Activated naive CD4-positive, alpha-beta T cell treated with anti-CD3 and anti-CD28 coated beads, Interleukin-2, amount 10 ng/mL, durations not matched to agents 7 days and 5 days (primary cell): Measurements from ENCODE around the gene CYP17A1.

Source experiments
- CTCF ChIA-PET: fragments of 350-600 bp; sonication (Branson Sonifier 250); formaldehyde crosslinking; loops from one replicate; lab custom pipeline; 2021; ENCODE audit warnings: antibody characterized with exemption; lab: Charles Lee
- DNase-seq: peaks from one replicate; pipeline ENCODE4 v3.0.0-alpha.2; 2020
- H3K27ac Mint-ChIP-seq: one replicate; pipeline ENCODE4 v1.8.0; 2021; ENCODE audit warnings: mild to moderate bottlenecking, moderate library complexity, mixed read lengths
- H3K27me3 Mint-ChIP-seq: one replicate; pipeline ENCODE4 v1.8.0; 2021; ENCODE audit warnings: mild to moderate bottlenecking, mixed read lengths
- H3K36me3 Mint-ChIP-seq: one replicate; pipeline ENCODE4 v1.8.0; 2021; ENCODE audit warnings: mixed read lengths
- H3K4me1 Mint-ChIP-seq: one replicate; pipeline ENCODE4 v1.8.0; 2021; ENCODE audit warnings: mixed read lengths
- H3K4me3 Mint-ChIP-seq: one replicate; pipeline ENCODE4 v1.8.0; 2021; ENCODE audit warnings: mild to moderate bottlenecking, moderate library complexity, mixed read lengths
- H3K9me3 Mint-ChIP-seq: one replicate; pipeline ENCODE4 v1.8.0; 2021; ENCODE audit warnings: mixed read lengths

CYP17A1 gene

GRCh38 chr10:102804382-102805055 is 32.7 kb downstream of the CYP17A1 start:
- CTCF ChIA-PET = no interaction called here

GRCh38 chr10:102802920-102803534 is 34.2 kb downstream of the CYP17A1 start:
- peak overlapping the region; percentile 62 for H3K27ac Mint-ChIP-seq
- peaks cover 37% of the 10 kb centered on the region for H3K36me3 Mint-ChIP-seq
- no peak overlapping the region for H3K4me3 Mint-ChIP-seq
- no peaks in the 10 kb centered on the region for H3K9me3 Mint-ChIP-seq
- CTCF ChIA-PET = interaction anchor here (0.8 to 1.4 kb wide), 2 partner anchors 30 to 49 kb away, joined by 3 read pairs; no protein-coding TSS in a partner anchor
- peaks cover 26% of the 10 kb centered on the region for H3K4me1 Mint-ChIP-seq
- H3K27me3 Mint-ChIP-seq = no peaks in the 10 kb centered on the region
- no peak for DNase-seq

More at GRCh38 chr10:102804382-102805055, 32.7 kb downstream of the CYP17A1 start:
- Mint-ChIP-seq H3K36me3 (peaks cover 30% of the 10 kb centered on the region), H3K9me3 (no peaks in the 10 kb centered on the region), H3K4me1 (peaks cover 28% of the 10 kb centered on the region), H3K27ac (no peak overlapping the region), H3K27me3 (no peaks in the 10 kb centered on the region), H3K4me3 (no peak overlapping the region)
- DNase-seq = no peak

DNA sequence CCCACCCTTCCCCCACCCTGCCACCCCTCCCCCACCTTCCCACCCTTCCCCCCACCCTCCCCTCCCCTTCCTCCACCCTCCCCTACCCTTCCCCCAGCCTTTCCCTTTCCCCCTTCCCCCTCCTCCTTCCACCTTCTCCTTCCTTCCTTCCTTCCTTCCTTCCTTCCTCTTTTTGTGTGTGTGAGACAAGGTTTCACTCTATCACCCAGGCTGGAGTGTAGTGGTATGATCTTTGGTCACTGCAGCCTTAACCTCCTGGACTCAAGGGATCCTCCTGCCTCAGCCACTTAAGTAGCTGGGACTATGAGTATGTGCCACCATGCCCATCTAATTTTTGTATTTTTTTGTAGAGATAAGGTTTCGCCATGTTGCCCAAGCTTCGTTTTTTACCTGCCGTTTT is 35.2 kb downstream of the CYP17A1 start:
- H3K36me3 Mint-ChIP-seq = peaks cover 41% of the 10 kb centered on the region
- peak overlapping the region; percentile 49 for H3K27ac Mint-ChIP-seq
- no peaks in the 10 kb centered on the region for H3K9me3 Mint-ChIP-seq
- DNase-seq = no peak
- H3K4me3 Mint-ChIP-seq = no peak overlapping the region
- peaks cover 30% of the 10 kb centered on the region for H3K4me1 Mint-ChIP-seq
- CTCF ChIA-PET = interaction anchor here (0.8 kb wide), 1 partner anchor 48 kb away, joined by 3 read pairs; no protein-coding TSS in a partner anchor
- no peaks in the 10 kb centered on the region for H3K27me3 Mint-ChIP-seq

- no peak overlapping the region for H3K4me3 Mint-ChIP-seq
Observed at GRCh38 chr10:102801496-102801895, 35.7 kb downstream of the CYP17A1 start.

DNA sequence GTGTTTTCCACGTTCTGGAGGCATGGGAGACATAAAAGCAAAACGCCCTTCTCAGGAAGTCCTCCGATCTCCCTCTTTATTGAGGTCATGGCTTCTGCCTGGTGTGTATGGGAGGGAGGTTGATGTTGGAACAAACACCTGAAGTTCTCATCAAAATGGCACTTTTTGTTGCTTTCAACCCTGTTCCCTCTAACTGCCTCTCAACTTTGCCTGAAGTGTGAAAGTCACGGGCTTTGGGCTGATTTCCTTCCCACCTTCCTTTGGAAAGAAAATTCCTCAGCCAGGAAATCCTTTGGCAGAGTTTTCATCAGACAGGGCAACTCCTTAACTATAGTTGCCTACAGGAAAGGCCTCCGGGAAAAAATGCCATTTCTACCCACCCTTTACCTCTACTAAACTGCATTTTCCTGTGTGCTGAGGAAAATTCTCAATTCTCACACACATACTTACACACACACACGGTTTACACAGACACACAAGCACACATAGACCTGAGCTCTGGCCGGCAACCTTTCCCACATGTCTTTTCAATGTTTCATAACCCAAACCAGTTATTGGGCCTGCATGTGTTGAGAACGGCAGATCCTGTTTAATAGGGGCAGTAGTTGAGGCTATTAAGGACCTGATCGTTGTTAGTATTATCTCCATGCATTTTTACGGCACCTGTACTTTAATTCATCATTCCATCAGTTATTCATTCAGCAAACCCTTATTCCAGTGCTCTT is 36.4 kb downstream of the CYP17A1 start:
- CTCF ChIA-PET = interaction anchor here (1.1 to 1.8 kb wide), 3 partner anchors 12 to 101 kb away, joined by 3 read pairs; no protein-coding TSS in a partner anchor
- H3K36me3 Mint-ChIP-seq = peaks cover 38% of the 10 kb centered on the region
- H3K9me3 Mint-ChIP-seq = no peaks in the 10 kb centered on the region
- no peaks in the 10 kb centered on the region for H3K27me3 Mint-ChIP-seq
- no peak for DNase-seq
- H3K27ac Mint-ChIP-seq = no peak overlapping the region
- H3K4me1 Mint-ChIP-seq = peaks cover 42% of the 10 kb centered on the region
- H3K4me3 Mint-ChIP-seq = no peak overlapping the region

More at GRCh38 chr10:102801496-102801895, 35.7 kb downstream of the CYP17A1 start:
- no peak for DNase-seq
- CTCF ChIA-PET = interaction anchor here (1.8 kb wide), 1 partner anchor 11 kb away, joined by 3 read pairs; no protein-coding TSS in a partner anchor
- Mint-ChIP-seq H3K27me3 (no peaks in the 10 kb centered on the region), H3K27ac (no peak overlapping the region), H3K36me3 (peaks cover 41% of the 10 kb centered on the region), H3K4me1 (peaks cover 35% of the 10 kb centered on the region), H3K9me3 (no peaks in the 10 kb centered on the region)

DNA sequence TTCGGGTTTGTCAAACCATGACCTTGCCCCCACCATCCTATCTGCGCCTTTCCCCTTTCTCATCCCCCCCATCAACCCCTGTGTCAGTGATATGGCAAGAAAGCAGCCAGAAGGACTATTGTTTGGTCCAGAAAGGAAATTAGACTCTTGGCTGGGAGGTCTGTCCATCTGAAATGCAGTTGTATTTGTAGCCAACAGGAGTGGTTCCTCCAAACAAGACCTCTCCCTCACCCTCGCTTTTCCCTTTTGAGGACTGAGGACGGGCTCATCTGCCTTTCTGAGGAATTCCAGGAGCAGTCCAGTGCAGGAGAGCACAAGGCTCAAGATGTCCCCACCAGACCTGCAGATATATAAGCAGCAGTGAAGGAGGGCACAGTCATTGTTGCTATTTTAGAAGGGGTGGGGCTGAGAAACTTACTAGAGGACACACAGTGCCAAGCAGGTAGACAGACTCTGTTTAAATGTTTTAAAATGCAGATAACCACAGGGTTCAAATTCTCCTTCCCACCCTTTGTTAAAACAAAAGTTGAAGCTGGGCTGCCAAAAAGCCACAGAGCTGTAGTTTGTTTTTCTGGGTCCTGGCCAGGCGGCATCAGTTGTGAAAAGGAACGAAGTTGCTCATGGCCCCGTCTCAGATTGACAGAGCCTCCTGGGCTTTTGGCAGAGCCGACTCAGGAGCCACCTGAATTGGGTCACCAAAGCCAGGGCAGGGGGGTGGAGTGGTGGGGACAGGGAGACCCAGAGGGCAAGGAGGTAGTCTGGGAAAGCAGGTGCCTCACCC is 37.3 kb downstream of the CYP17A1 start:
- Mint-ChIP-seq H3K27me3 (no peaks in the 10 kb centered on the region), H3K4me1 (peaks cover 50% of the 10 kb centered on the region), H3K27ac (peak overlapping the region; percentile 37), H3K9me3 (no peaks in the 10 kb centered on the region), H3K36me3 (peaks cover 37% of the 10 kb centered on the region), H3K4me3 (no peak overlapping the region)
- no peak for DNase-seq
- CTCF ChIA-PET = interaction anchor here (1.1 to 1.8 kb wide), 3 partner anchors 13 to 102 kb away, joined by 3 read pairs; no protein-coding TSS in a partner anchor

- H3K4me3 Mint-ChIP-seq = no peak overlapping the region
- peaks cover 17% of the 10 kb centered on the region for H3K36me3 Mint-ChIP-seq
- H3K27ac Mint-ChIP-seq = peak overlapping the region; percentile 72
- CTCF ChIA-PET = no interaction called here
- DNase-seq = peak; percentile 76
- no peaks in the 10 kb centered on the region for H3K27me3 Mint-ChIP-seq
- no peaks in the 10 kb centered on the region for H3K9me3 Mint-ChIP-seq
- H3K4me1 Mint-ChIP-seq = peaks cover 32% of the 10 kb centered on the region
Observed at GRCh38 chr10:102796407-102797176, 40.6 kb downstream of the CYP17A1 start.

DNA sequence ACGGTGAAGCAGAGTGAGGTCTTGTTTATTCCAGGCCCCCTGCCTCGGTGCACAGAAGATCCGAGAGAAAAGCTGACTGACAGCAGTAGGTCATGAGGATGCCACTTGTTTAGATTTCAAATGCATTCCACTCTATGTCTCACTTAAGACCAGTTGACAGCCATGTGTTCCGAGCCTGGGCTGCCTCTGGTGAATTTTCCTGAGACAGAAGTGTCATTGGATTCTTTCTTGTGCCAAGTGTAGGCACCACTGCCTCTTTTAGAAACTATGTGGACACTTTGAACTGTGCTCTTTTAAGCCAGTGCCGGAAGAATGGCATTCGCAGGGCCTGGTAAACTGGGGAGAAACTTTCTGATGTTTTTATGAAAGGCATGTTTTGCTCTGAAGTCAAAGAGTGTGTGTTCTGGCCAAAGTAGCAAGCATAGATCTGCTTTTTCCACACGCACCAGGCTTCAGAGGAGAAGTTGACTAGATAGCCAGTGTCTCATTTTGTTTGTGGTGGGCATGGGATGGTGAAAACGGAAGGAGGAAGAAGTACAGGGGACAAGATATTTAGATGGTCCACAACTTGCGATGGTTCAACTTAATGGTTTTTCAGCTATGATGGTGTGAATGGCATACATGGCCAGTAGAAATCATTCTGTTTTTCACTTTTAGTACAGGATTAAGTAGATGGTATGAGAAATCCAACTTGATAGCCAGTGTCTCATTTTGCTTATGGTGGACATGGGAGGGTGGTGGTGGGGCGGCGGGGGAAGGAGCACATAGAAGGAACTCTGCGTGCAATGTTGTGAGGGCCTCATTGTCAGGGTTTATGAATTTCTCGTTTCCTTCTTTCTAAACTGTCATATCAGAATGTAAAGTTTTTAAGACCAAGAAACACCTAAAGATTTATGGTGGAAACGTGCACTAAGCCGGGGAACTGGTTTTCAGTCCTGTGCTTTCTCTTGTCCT is 41.5 kb downstream of the CYP17A1 start:
- CTCF ChIA-PET = no interaction called here
- H3K27ac Mint-ChIP-seq = peak overlapping the region; percentile 81
- H3K9me3 Mint-ChIP-seq = no peaks in the 10 kb centered on the region
- no peak for DNase-seq
- peaks cover 17% of the 10 kb centered on the region for H3K36me3 Mint-ChIP-seq
- H3K27me3 Mint-ChIP-seq = no peaks in the 10 kb centered on the region
- no peak overlapping the region for H3K4me3 Mint-ChIP-seq
- peaks cover 26% of the 10 kb centered on the region for H3K4me1 Mint-ChIP-seq

DNA sequence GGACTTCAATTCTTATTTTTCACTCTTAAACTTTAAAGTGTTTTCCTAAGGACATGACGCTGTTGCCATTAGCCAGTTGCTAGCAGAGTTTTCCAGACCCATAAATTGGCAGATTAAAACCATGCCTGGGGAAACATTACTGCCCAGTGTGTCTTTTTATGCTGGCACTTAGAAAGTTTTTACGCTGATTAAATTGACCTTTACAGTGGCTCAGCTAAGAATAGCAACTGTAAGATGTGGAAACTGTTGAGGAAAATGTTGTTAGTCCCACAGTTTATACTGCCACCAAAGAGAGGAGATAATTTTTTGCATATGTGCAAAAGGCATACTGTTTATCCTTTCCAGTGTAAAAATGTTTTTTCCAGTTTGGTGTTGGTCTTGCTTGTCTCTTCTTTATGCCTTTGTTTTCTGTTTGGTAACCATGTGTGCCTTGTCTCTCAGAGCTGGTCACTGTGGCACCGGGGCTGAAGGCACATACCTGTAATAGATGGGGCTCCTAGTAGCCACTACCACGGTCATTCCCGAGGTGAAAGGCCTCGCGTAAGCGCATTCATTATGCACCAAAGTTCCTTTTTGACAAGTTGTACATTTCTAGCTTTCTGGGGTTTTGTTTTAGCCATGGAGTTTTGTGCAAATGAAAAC is 45.3 kb downstream of the CYP17A1 start:
- peaks cover 21% of the 10 kb centered on the region for H3K4me1 Mint-ChIP-seq
- H3K27me3 Mint-ChIP-seq = no peaks in the 10 kb centered on the region
- no peak for DNase-seq
- peaks cover 12% of the 10 kb centered on the region for H3K36me3 Mint-ChIP-seq
- H3K9me3 Mint-ChIP-seq = peaks cover 2% of the 10 kb centered on the region
- no peak overlapping the region for H3K4me3 Mint-ChIP-seq
- no peak overlapping the region for H3K27ac Mint-ChIP-seq
- CTCF ChIA-PET = no interaction called here

DNA sequence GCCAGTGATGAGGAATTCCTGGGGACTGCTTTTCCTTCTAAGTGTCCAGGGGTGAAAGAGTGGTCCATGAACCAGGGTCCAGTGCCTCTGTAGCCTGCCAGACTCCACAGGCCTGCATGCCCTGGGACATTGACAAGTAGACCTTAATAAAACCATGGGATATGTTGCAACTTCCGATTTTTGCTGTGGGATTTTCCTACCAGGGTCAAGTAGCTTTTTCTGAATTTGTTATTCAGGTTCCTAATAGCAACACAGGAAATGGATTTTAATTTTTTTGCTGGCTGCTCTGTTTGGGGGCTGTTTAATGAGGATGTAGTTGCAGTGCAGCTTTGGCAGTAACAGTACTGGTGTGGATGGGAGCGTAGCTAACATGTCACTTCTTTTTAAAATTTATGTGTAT is 51.4 kb downstream of the CYP17A1 start:
- no peak for DNase-seq
- Mint-ChIP-seq H3K27me3 (no peaks in the 10 kb centered on the region), H3K4me3 (no peak overlapping the region), H3K4me1 (peaks cover 4% of the 10 kb centered on the region), H3K27ac (no peak overlapping the region), H3K9me3 (peaks cover 2% of the 10 kb centered on the region), H3K36me3 (peaks cover 18% of the 10 kb centered on the region)
- CTCF ChIA-PET = no interaction called here

GRCh38 chr10:102783568-102783967 is 53.6 kb downstream of the CYP17A1 start:
- CTCF ChIA-PET = no interaction called here
- Mint-ChIP-seq H3K27me3 (no peaks in the 10 kb centered on the region), H3K4me3 (no peak overlapping the region), H3K27ac (no peak overlapping the region), H3K36me3 (peaks cover 21% of the 10 kb centered on the region), H3K9me3 (no peaks in the 10 kb centered on the region), H3K4me1 (peaks cover 4% of the 10 kb centered on the region)
- no peak for DNase-seq
